IMR-90 (cell line): ENCODE measurements around the gene PTX4. TPM values are rescaled to one million over a fixed set of nuclear protein-coding genes. Genes with fewer than 3 reads are reported as not detected.

Experiments
- ATAC-seq: fragments of 200-7000 bp; cut with Tn5 transposase; 2 replicates; pipeline ENCODE4 v1.9.1; 2020; ENCODE audit warnings: low read depth, mild to moderate bottlenecking, moderate library complexity
- BruUV-seq: library from RNA; stranded (reverse); fragments of 400-500 nt; replicated peaks from 2 replicates; lab custom pipeline; 2021; lab: Mats Ljungman, UMichigan
- CTCF ChIA-PET: fragments of 300-600 bp; formaldehyde crosslinking; extraction: SDS; loops from one replicate; lab custom pipeline; 2021; ENCODE audit warnings: antibody characterized with exemption; lab: Yijun Ruan, JAX
- POLR2A ChIA-PET: fragments of 300-600 bp; sonication (Branson Sonifier 250); formaldehyde crosslinking; loops from one replicate; lab custom pipeline; 2022; ENCODE audit warnings: antibody characterized with exemption; ENCODE audit not compliant: unreplicated experiment; lab: Charles Lee
- DNase-seq: peaks from one replicate; pipeline ENCODE4 v3.0.0; 2013
- H2AFZ ChIP-seq: replicated peaks from 2 replicates; pipeline ENCODE3; 2013; ENCODE audit warnings: low read length, mild to moderate bottlenecking; ENCODE audit not compliant: poor library complexity
- H2AK5ac ChIP-seq: 2 replicates; pipeline ENCODE4 v1.6.1; 2013; ENCODE audit warnings: low read depth, low read length, inconsistent platforms
- H2AK9ac ChIP-seq: replicated peaks from 2 replicates; pipeline ENCODE3; 2013; ENCODE audit warnings: mild to moderate bottlenecking, low read depth, low read length, moderate library complexity; ENCODE audit not compliant: poor library complexity
- H2BK120ac ChIP-seq: 2 replicates; pipeline ENCODE4 v1.6.1; 2013; ENCODE audit warnings: low read depth, low read length, inconsistent platforms
- H2BK15ac ChIP-seq: 3 replicates; pipeline ENCODE4 v1.6.1; 2013; ENCODE audit warnings: low read depth, low read length, inconsistent platforms
- H2BK20ac ChIP-seq: 2 replicates; pipeline ENCODE4 v1.6.1; 2013; ENCODE audit warnings: low read depth, mild to moderate bottlenecking, inconsistent platforms, low read length, moderate library complexity
- H2BK5ac ChIP-seq: 2 replicates; pipeline ENCODE4 v1.6.1; 2013; ENCODE audit warnings: mild to moderate bottlenecking, low read depth, low read length, inconsistent platforms; ENCODE audit not compliant: poor library complexity, severe bottlenecking
- H3K14ac ChIP-seq: replicated peaks from 2 replicates; pipeline ENCODE4 v1.6.1; 2013; ENCODE audit warnings: low read depth, low read length, inconsistent platforms
- H3K18ac ChIP-seq: 2 replicates; pipeline ENCODE4 v1.6.1; 2013; ENCODE audit warnings: low read depth, low read length, control low read depth
- H3K23ac ChIP-seq: 2 replicates; pipeline ENCODE4 v1.6.1; 2013; ENCODE audit warnings: low read depth, low read length, inconsistent platforms
- H3K27ac ChIP-seq: 2 replicates; pipeline ENCODE4 v1.5.1; 2013; ENCODE audit warnings: mild to moderate bottlenecking, control low read depth, low read length; ENCODE audit not compliant: insufficient read depth
- H3K27me3 ChIP-seq: 2 replicates; pipeline ENCODE4 v1.6.1; 2013; ENCODE audit warnings: low read length; ENCODE audit not compliant: control insufficient read depth, insufficient read depth
- H3K36me3 ChIP-seq: 2 replicates; pipeline ENCODE4 v1.6.1; 2013; ENCODE audit warnings: low read length, mixed read lengths; ENCODE audit not compliant: control insufficient read depth, insufficient read depth
- H3K4ac ChIP-seq: 2 replicates; pipeline ENCODE4 v1.6.1; 2013; ENCODE audit warnings: low read depth, low read length, inconsistent platforms
- H3K4me1 ChIP-seq: 2 replicates; pipeline ENCODE4 v1.6.1; 2013; ENCODE audit warnings: low read length, mixed read lengths; ENCODE audit not compliant: control insufficient read depth, insufficient read depth
- H3K4me2 ChIP-seq: 2 replicates; pipeline ENCODE4 v1.6.1; 2013; ENCODE audit warnings: low read depth, mild to moderate bottlenecking, control low read depth, low read length, moderate library complexity
- H3K4me3 ChIP-seq: 2 replicates; pipeline ENCODE4 v1.5.1; 2013; ENCODE audit warnings: low read depth, mild to moderate bottlenecking, control low read depth, low read length, moderate library complexity; ENCODE audit not compliant: insufficient read depth
- H3K56ac ChIP-seq: 2 replicates; pipeline ENCODE4 v1.6.1; 2013; ENCODE audit warnings: low read length, inconsistent platforms; ENCODE audit not compliant: insufficient read depth; ENCODE audit errors: extremely low read depth
- H3K79me1 ChIP-seq, 2 experiments: 2 replicates each; pipeline ENCODE4 v1.6.1; 2013; ENCODE audit warnings: low read length in 2 of 2, inconsistent platforms in 1 of 2, low read depth in 1 of 2
- H3K9ac ChIP-seq: 2 replicates; pipeline ENCODE4 v1.6.1; 2013; ENCODE audit warnings: low read depth, low read length, control low read depth
- H3K9me1 ChIP-seq: 2 replicates; pipeline ENCODE4 v1.6.1; 2013; ENCODE audit warnings: low read length, inconsistent platforms; ENCODE audit not compliant: insufficient read depth
- H3K9me3 ChIP-seq: 2 replicates; pipeline ENCODE4 v1.6.1; 2013; ENCODE audit warnings: low read length; ENCODE audit not compliant: control insufficient read depth, insufficient read depth
- H4K20me1 ChIP-seq: 2 replicates; pipeline ENCODE4 v1.6.1; 2013; ENCODE audit warnings: low read length, inconsistent platforms; ENCODE audit not compliant: insufficient read depth
- H4K5ac ChIP-seq: 2 replicates; pipeline ENCODE4 v1.6.1; 2013; ENCODE audit warnings: mild to moderate bottlenecking, low read depth, low read length, control low read depth
- H4K8ac ChIP-seq, 2 experiments: 2 replicates each; pipeline ENCODE4 v1.6.1; 2013; ENCODE audit warnings: low read depth in 2 of 2, low read length in 2 of 2, control low read depth in 1 of 2, inconsistent platforms in 1 of 2
- H4K91ac ChIP-seq: 2 replicates; pipeline ENCODE4 v1.6.1; 2013; ENCODE audit warnings: low read depth, low read length, inconsistent platforms; ENCODE audit not compliant: insufficient read depth
- MXI1 ChIP-seq: IDR thresholded peaks from 2 replicates; pipeline ENCODE4 v1.6.1; 2012; ENCODE audit warnings: low read depth, mild to moderate bottlenecking, low read length, moderate library complexity, borderline replicate concordance
- NFE2L2 ChIP-seq: fragments of 150-350 bp; IDR thresholded peaks from 2 replicates; pipeline ENCODE4 v1.6.1; 2016; ENCODE audit warnings: low read depth, mild to moderate bottlenecking, low read length
- WGBS, 2 experiments: methylation state at CpG; one replicate each; pipeline versions ENCODE4 v1.1.5 to v1.1.7; 2013; ENCODE audit warnings: missing lambda C conversion rate in 2 of 2; ENCODE audit not compliant: insufficient read length in 1 of 2; ENCODE audit errors: extremely low coverage in 2 of 2; 5-methylcytosine and 5-hydroxymethylcytosine counted together
- dilution Hi-C: fragments of 300-500 bp; cut with HindIII; formaldehyde crosslinking; loops from one replicate; pipeline ENCODE4 v1.14.3; 2018; ENCODE audit warnings: low sequenced_read_pairs; ENCODE audit not compliant: unreplicated experiment
- in situ Hi-C: fragments of 300-500 bp; cut with MboI; formaldehyde crosslinking; loops from 3 replicates; pipeline ENCODE4 v1.14.3; 2019; ENCODE audit warnings: low sequenced_read_pairs, inconsistent platforms, mixed read lengths
- intact Hi-C: fragments of 100-400 bp; cut with micrococcal nuclease; formaldehyde crosslinking; loops from 2 replicates; pipeline ENCODE4 v1.10.0; 2022
- polyA plus RNA-seq, 3 experiments: library from polyadenylated mRNA; depleted of rRNA; stranded (reverse); fragments of >200 nt; gene quantifications; 2 replicates each; pipeline ENCODE4 v1.2.3, GENCODE V29; 2012; ENCODE audit warnings: low replicate concordance in 1 of 3
- total RNA-seq: library from RNA; depleted of rRNA; stranded (reverse); fragments of >200 nt; gene quantifications from 2 replicates; pipeline ENCODE4 v1.2.3, GENCODE V29; 2012
- TF ChIP-seq, protein P1 (sequence below): fragments of 150-350 bp; IDR thresholded peaks from 2 replicates; pipeline ENCODE4 v1.6.1; 2017; ENCODE audit warnings: mild to moderate bottlenecking, antibody characterized with exemption, low read length, low read depth

PTX4 gene
- total and polyA plus RNA-seq, 2 of the 4 experiments (the other 2 are of a cell fraction): 0.07 TPM; not detected in 1

DNA sequence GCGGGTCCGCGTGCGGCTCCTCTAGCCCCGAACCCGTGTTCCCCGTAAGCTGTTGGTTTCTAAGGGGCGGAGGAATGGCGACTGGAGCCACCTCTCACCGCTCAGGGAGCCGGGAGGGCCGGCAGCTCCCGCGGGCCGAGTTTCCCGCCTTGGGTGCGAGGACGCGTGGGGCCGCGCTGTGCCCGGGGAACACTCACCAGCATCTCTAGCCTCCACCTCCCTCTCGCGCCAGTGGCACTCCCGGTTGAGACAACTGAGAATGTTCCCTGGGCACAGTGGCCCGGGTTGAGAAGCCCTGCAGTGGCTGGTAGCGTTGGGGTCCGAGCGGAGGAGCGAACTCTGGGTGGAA, 5.0 kb upstream of the PTX4 start:
- in situ Hi-C loops (no loop called here), dilution Hi-C loops (no loop called here), intact Hi-C loops (loop anchor here (5.0 kb wide), 2 partner anchors 119 to 214 kb away; partner anchors contain the start of genes CRAMP1, IFT140 and MAPK8IP3)
- Histone ChIP-seq H3K79me1 (peaks cover 6 to 35% of the 10 kb centered on the region in 2 experiments), H4K20me1 (peaks cover 13% of the 10 kb centered on the region; the same call in 1 of the 2 replicates), H4K91ac (no peak overlapping the region), H2BK15ac (no peak overlapping the region), H3K56ac (0 out of 2 replicates have a peak overlapping the region, but pooled peaks have one; percentile 68), H2AK9ac (peak overlapping the region; percentile 97), H3K23ac (0 out of 2 replicates have a peak overlapping the region, but pooled peaks have one; percentile 31), H3K4me3 (peak overlapping the region; percentile 65), H4K5ac (no peak overlapping the region), H4K8ac (peak overlapping the region; percentile 23 to 51; a peak in 2 of 4 replicates), H3K27me3 (no peaks in the 10 kb centered on the region), H2BK120ac (peak overlapping the region; percentile 87; the same call in 1 of the 2 replicates), H3K9me1 (peaks cover 7% of the 10 kb centered on the region), H3K9me3 (no peaks in the 10 kb centered on the region), H2BK5ac (peak overlapping the region; percentile 93), H2AK5ac (peak overlapping the region; percentile 20; the same call in 1 of the 2 replicates), H3K36me3 (peaks cover 20% of the 10 kb centered on the region), H2AFZ (peak overlapping the region; percentile 99), H3K14ac (peak overlapping the region; percentile 68), H3K18ac (no peak overlapping the region), H3K4me1 (peaks cover 12% of the 10 kb centered on the region), H2BK20ac (no peak overlapping the region), H3K4ac (peak overlapping the region; percentile 79; the same call in 1 of the 2 replicates), H3K9ac (peak overlapping the region; percentile 83), H3K27ac (peak overlapping the region; percentile 96), H3K4me2 (peak overlapping the region; percentile 99)
- DNase-seq (no peak), ATAC-seq (peak; percentile 33)
- no TSS peak for BruUV-seq
- 0% methylated on average over 5 of the region's 30 CpGs; no CpG with 5 or more reads in 1 of the 2 experiments for WGBS, 2 experiments
- no peak for TF ChIP-seq NFE2L2
- TF ChIP-seq MXI1: 0 out of 2 replicates have a peak, but pooled peaks have one; percentile 15
- TF ChIP-seq, protein P1, sequence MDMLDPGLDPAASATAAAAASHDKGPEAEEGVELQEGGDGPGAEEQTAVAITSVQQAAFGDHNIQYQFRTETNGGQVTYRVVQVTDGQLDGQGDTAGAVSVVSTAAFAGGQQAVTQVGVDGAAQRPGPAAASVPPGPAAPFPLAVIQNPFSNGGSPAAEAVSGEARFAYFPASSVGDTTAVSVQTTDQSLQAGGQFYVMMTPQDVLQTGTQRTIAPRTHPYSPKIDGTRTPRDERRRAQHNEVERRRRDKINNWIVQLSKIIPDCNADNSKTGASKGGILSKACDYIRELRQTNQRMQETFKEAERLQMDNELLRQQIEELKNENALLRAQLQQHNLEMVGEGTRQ: no peak
- ChIA-PET POLR2A (interaction anchor here (1.2 kb wide), 1 partner anchor 73 kb away, joined by 4 read pairs; the partner anchor contains the start of gene UQCC4), CTCF (interaction anchor here (0.5 to 0.6 kb wide), 2 partner anchors 101 to 245 kb away, joined by 4 read pairs; no protein-coding TSS in a partner anchor)
